GM12878 (cell line): ENCODE measurements around the gene FHIP1A.

Experiments used
- CEBPB ChIP-seq, 2 experiments: fragments of 150-350 bp in 1 of 2; IDR thresholded peaks; 2 replicates each; pipeline ENCODE4 v1.6.1; 2012 to 2014; ENCODE audit warnings: low read depth in 2 of 2, low read length in 2 of 2, borderline replicate concordance in 1 of 2, inconsistent platforms in 1 of 2
- EP300 ChIP-seq, 2 experiments: fragments of 150-350 bp in 1 of 2; IDR thresholded peaks; 2 replicates each; pipeline ENCODE4 v1.6.1; 2011 to 2012; ENCODE audit warnings: low read depth in 2 of 2, low read length in 2 of 2, borderline replicate concordance in 1 of 2, improper control_type of control experiment in 1 of 2, inconsistent platforms in 1 of 2; ENCODE audit not compliant: control insufficient read depth in 1 of 2
- ESRRA ChIP-seq: IDR thresholded peaks from 2 replicates; pipeline ENCODE4 v1.6.1; 2012; ENCODE audit warnings: mild to moderate bottlenecking, low read length, improper control_type of control experiment
- MEF2B ChIP-seq: fragments of 450-650 bp; IDR thresholded peaks from 2 replicates; pipeline ENCODE4 v1.6.1; 2018; ENCODE audit warnings: mild to moderate bottlenecking, moderate library complexity; ENCODE audit not compliant: partially characterized antibody, poor library complexity, severe bottlenecking
- NRF1 ChIP-seq: conservative IDR thresholded peaks from 2 replicates; pipeline ENCODE4 v1.6.1; 2011; ENCODE audit warnings: mild to moderate bottlenecking, low read depth, low read length, improper control_type of control experiment
- RAD21 ChIP-seq: IDR thresholded peaks from 2 replicates; pipeline ENCODE4 v1.6.1; 2011; ENCODE audit warnings: mild to moderate bottlenecking, low read depth, low read length, moderate library complexity; ENCODE audit not compliant: insufficient read depth
- ZNF217 ChIP-seq: fragments of 450-650 bp; IDR thresholded peaks from 2 replicates; pipeline ENCODE4 v1.6.1; 2017; ENCODE audit warnings: antibody characterized with exemption, mild to moderate bottlenecking
- ZNF274 ChIP-seq: IDR thresholded peaks from one replicate; pipeline ENCODE4 v1.8.0; 2011; ENCODE audit not compliant: insufficient read length, insufficient read depth
- TF ChIP-seq, protein P1 (sequence below), 3 experiments: IDR thresholded peaks in 2 of 3; conservative IDR thresholded peaks in 1 of 3; 2 replicates each; pipeline ENCODE4 v1.5.1; 2011; ENCODE audit warnings: low read depth in 3 of 3, low read length in 3 of 3, mild to moderate bottlenecking in 3 of 3, control low read depth in 2 of 3, moderate library complexity in 2 of 3, inconsistent platforms in 1 of 3, mixed read lengths in 1 of 3; ENCODE audit not compliant: control insufficient read depth in 2 of 3, insufficient read depth in 1 of 3; ENCODE audit errors: extremely low read depth in 1 of 3
- TF ChIP-seq, protein P2 (sequence below): IDR thresholded peaks from 2 replicates; pipeline ENCODE4 v1.6.1; 2011; ENCODE audit warnings: mild to moderate bottlenecking, low read depth, low read length, moderate library complexity; ENCODE audit not compliant: insufficient replicate concordance
- TF ChIP-seq, protein P3 (sequence below): IDR thresholded peaks from 2 replicates; pipeline ENCODE4 v1.6.1; 2012; ENCODE audit warnings: mild to moderate bottlenecking, low read depth, low read length

DNA sequence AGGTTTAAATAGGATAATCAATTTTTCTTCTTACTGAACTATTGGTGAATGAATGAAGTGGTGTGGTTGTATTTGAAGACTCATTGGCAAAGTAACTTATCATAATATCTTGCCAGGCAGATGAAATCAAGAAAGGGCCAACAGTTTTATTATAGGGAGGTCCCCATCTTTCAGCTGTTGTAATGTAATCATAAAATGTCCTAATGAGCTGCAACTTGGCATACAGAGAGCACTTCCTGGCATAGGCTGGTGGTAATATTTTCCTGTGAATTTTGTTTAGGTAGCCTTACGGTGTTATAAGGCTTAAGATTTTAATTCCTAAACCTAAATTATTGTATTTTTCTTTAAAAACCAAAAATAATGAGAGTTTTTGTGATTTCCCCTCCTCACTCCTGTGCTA, 17.5 kb downstream of the FHIP1A start:
- TF ChIP-seq EP300 (IDR thresholded peaks at IDR 0.05; ENCODE audit: borderline replicate concordance in 1 of 2, control insufficient read depth in 1 of 2, low read depth in 2 of 2, low read length in 2 of 2) (no peak), NRF1 (no peak), ESRRA (no peak), RAD21 (no peak), CEBPB (IDR thresholded peaks at IDR 0.05; ENCODE audit: borderline replicate concordance in 1 of 2, low read depth in 2 of 2, low read length in 2 of 2) (no peak), ZNF217 (no peak), MEF2B (no peak), ZNF274 (no peak)
- TF ChIP-seq, protein P1, sequence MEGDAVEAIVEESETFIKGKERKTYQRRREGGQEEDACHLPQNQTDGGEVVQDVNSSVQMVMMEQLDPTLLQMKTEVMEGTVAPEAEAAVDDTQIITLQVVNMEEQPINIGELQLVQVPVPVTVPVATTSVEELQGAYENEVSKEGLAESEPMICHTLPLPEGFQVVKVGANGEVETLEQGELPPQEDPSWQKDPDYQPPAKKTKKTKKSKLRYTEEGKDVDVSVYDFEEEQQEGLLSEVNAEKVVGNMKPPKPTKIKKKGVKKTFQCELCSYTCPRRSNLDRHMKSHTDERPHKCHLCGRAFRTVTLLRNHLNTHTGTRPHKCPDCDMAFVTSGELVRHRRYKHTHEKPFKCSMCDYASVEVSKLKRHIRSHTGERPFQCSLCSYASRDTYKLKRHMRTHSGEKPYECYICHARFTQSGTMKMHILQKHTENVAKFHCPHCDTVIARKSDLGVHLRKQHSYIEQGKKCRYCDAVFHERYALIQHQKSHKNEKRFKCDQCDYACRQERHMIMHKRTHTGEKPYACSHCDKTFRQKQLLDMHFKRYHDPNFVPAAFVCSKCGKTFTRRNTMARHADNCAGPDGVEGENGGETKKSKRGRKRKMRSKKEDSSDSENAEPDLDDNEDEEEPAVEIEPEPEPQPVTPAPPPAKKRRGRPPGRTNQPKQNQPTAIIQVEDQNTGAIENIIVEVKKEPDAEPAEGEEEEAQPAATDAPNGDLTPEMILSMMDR (IDR thresholded peaks at IDR 0.05 in 2 of 3, conservative IDR thresholded peaks at IDR 0.05 in 1 of 3; ENCODE audit: control insufficient read depth in 2 of 3, extremely low read depth in 1 of 3, insufficient read depth in 1 of 3, low read depth in 3 of 3, low read length in 3 of 3): no peak
- TF ChIP-seq, protein P2, sequence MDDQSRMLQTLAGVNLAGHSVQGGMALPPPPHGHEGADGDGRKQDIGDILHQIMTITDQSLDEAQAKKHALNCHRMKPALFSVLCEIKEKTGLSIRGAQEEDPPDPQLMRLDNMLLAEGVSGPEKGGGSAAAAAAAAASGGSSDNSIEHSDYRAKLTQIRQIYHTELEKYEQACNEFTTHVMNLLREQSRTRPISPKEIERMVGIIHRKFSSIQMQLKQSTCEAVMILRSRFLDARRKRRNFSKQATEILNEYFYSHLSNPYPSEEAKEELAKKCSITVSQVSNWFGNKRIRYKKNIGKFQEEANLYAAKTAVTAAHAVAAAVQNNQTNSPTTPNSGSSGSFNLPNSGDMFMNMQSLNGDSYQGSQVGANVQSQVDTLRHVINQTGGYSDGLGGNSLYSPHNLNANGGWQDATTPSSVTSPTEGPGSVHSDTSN: no peak
- TF ChIP-seq, protein P3, sequence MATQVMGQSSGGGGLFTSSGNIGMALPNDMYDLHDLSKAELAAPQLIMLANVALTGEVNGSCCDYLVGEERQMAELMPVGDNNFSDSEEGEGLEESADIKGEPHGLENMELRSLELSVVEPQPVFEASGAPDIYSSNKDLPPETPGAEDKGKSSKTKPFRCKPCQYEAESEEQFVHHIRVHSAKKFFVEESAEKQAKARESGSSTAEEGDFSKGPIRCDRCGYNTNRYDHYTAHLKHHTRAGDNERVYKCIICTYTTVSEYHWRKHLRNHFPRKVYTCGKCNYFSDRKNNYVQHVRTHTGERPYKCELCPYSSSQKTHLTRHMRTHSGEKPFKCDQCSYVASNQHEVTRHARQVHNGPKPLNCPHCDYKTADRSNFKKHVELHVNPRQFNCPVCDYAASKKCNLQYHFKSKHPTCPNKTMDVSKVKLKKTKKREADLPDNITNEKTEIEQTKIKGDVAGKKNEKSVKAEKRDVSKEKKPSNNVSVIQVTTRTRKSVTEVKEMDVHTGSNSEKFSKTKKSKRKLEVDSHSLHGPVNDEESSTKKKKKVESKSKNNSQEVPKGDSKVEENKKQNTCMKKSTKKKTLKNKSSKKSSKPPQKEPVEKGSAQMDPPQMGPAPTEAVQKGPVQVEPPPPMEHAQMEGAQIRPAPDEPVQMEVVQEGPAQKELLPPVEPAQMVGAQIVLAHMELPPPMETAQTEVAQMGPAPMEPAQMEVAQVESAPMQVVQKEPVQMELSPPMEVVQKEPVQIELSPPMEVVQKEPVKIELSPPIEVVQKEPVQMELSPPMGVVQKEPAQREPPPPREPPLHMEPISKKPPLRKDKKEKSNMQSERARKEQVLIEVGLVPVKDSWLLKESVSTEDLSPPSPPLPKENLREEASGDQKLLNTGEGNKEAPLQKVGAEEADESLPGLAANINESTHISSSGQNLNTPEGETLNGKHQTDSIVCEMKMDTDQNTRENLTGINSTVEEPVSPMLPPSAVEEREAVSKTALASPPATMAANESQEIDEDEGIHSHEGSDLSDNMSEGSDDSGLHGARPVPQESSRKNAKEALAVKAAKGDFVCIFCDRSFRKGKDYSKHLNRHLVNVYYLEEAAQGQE: no peak
